ENCODE measurements around the gene IHH.

DNA sequence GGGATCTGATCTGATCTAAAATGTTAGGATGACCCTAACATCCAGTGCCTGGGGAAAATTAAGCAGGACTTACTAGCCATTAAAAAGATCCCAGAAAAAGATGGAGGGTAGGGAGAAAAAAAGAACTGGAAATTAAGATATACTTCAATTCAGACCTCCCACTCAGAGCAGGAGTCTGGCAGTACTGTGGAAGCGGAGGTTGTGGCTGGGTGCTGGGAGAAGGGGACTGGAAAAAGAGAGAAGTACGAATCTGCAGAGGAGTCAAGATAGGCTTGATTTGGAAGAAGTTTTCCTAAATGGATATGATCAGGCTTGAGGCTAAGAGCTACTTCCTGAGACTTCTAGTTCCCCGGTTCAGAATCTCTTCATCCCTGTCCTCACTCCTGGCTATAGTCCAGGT, 33.5 kb upstream of the IHH start:
- TF ChIP-seq, protein P1, sequence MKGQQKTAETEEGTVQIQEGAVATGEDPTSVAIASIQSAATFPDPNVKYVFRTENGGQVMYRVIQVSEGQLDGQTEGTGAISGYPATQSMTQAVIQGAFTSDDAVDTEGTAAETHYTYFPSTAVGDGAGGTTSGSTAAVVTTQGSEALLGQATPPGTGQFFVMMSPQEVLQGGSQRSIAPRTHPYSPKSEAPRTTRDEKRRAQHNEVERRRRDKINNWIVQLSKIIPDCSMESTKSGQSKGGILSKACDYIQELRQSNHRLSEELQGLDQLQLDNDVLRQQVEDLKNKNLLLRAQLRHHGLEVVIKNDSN (IDR thresholded peaks at IDR 0.05; ENCODE audit: borderline replicate concordance, low read depth): no peak
- TF ChIP-seq, protein P2, sequence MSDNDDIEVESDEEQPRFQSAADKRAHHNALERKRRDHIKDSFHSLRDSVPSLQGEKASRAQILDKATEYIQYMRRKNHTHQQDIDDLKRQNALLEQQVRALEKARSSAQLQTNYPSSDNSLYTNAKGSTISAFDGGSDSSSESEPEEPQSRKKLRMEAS (IDR thresholded peaks at IDR 0.05; ENCODE audit: low read depth): no peak
- TF ChIP-seq, protein P3, sequence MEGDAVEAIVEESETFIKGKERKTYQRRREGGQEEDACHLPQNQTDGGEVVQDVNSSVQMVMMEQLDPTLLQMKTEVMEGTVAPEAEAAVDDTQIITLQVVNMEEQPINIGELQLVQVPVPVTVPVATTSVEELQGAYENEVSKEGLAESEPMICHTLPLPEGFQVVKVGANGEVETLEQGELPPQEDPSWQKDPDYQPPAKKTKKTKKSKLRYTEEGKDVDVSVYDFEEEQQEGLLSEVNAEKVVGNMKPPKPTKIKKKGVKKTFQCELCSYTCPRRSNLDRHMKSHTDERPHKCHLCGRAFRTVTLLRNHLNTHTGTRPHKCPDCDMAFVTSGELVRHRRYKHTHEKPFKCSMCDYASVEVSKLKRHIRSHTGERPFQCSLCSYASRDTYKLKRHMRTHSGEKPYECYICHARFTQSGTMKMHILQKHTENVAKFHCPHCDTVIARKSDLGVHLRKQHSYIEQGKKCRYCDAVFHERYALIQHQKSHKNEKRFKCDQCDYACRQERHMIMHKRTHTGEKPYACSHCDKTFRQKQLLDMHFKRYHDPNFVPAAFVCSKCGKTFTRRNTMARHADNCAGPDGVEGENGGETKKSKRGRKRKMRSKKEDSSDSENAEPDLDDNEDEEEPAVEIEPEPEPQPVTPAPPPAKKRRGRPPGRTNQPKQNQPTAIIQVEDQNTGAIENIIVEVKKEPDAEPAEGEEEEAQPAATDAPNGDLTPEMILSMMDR (IDR thresholded peaks at IDR 0.05): no peak
- TF ChIP-seq FOXM1 (IDR thresholded peaks at IDR 0.05; ENCODE audit: low read depth): no peak
- TF ChIP-seq, protein P4, sequence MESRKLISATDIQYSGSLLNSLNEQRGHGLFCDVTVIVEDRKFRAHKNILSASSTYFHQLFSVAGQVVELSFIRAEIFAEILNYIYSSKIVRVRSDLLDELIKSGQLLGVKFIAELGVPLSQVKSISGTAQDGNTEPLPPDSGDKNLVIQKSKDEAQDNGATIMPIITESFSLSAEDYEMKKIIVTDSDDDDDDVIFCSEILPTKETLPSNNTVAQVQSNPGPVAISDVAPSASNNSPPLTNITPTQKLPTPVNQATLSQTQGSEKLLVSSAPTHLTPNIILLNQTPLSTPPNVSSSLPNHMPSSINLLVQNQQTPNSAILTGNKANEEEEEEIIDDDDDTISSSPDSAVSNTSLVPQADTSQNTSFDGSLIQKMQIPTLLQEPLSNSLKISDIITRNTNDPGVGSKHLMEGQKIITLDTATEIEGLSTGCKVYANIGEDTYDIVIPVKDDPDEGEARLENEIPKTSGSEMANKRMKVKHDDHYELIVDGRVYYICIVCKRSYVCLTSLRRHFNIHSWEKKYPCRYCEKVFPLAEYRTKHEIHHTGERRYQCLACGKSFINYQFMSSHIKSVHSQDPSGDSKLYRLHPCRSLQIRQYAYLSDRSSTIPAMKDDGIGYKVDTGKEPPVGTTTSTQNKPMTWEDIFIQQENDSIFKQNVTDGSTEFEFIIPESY (IDR thresholded peaks at IDR 0.05; ENCODE audit: borderline replicate concordance, low read depth): no peak
- no peak for TF ChIP-seq TCF12 (IDR thresholded peaks at IDR 0.05)
- no peak for TF ChIP-seq NRF1 (IDR thresholded peaks at IDR 0.05; ENCODE audit: low read depth, low read length)
- no peak for TF ChIP-seq POLR2AphosphoS5 (IDR thresholded peaks at IDR 0.05; ENCODE audit: low read depth, low read length)
- TF ChIP-seq, protein P5, sequence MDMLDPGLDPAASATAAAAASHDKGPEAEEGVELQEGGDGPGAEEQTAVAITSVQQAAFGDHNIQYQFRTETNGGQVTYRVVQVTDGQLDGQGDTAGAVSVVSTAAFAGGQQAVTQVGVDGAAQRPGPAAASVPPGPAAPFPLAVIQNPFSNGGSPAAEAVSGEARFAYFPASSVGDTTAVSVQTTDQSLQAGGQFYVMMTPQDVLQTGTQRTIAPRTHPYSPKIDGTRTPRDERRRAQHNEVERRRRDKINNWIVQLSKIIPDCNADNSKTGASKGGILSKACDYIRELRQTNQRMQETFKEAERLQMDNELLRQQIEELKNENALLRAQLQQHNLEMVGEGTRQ (IDR thresholded peaks at IDR 0.05; ENCODE audit: borderline replicate concordance, low read depth, low read length): no peak
- no peak for TF ChIP-seq SIN3A (IDR thresholded peaks at IDR 0.05; ENCODE audit: borderline replicate concordance, low read depth, low read length)
- TF ChIP-seq RXRA (IDR thresholded peaks at IDR 0.05; ENCODE audit: borderline replicate concordance, low read depth): no peak
